GM18858 (cell line): ENCODE measurements around the gene GID8.

Experiments
- ATAC-seq: cut with Tn5 transposase; IDR thresholded peaks from one replicate; pipeline ENCODE4 v1.9.1; 2021; ENCODE audit not compliant: unreplicated experiment

The GID8 gene

GRCh38 chr20:62941792-62942191 is 3.8 kb downstream of the GID8 start:
- ATAC-seq = no peak

- ATAC-seq = no peak
These were observed 4.5 kb downstream of the GID8 start for GRCh38 chr20:62942456-62942855.

GRCh38 chr20:62943396-62943795 is 5.4 kb downstream of the GID8 start:
- ATAC-seq = no peak

- ATAC-seq = no peak
These were observed 6.2 kb downstream of the GID8 start for GRCh38 chr20:62944184-62944583.

- ATAC-seq = no peak
These were observed 6.8 kb downstream of the GID8 start for GRCh38 chr20:62944746-62945145.

GRCh38 chr20:62945771-62946339 is 7.9 kb downstream of the GID8 start:
- no peak for ATAC-seq

GRCh38 chr20:62946918-62947317 is 9.0 kb downstream of the GID8 start:
- ATAC-seq = no peak

GRCh38 chr20:62947532-62948300 is 9.8 kb downstream of the GID8 start:
- no peak for ATAC-seq

- ATAC-seq = no peak
These were observed 11.3 kb downstream of the GID8 start for GRCh38 chr20:62949153-62949821.

- no peak for ATAC-seq
These were observed 12.0 kb downstream of the GID8 start for GRCh38 chr20:62949962-62950361.

- ATAC-seq = no peak
These were observed 12.8 kb downstream of the GID8 start for GRCh38 chr20:62950741-62951140.

GRCh38 chr20:62951143-62951895 is 13.4 kb downstream of the GID8 start:
- no peak for ATAC-seq

- ATAC-seq = no peak
These were observed 14.0 kb downstream of the GID8 start for GRCh38 chr20:62951896-62952372.

GRCh38 chr20:62952373-62952967 is 14.5 kb downstream of the GID8 start, which contains the start of gene SLC17A9:
Gene SLC17A9 (plus strand): TSS chr20:62952709. CDS start chr20:62952831, 122 bp downstream.
- no peak for ATAC-seq

GRCh38 chr20:62952968-62953838 is 15.3 kb downstream of the GID8 start:
- no peak for ATAC-seq

- peak; percentile 42 for ATAC-seq
These were observed 16.1 kb downstream of the GID8 start for GRCh38 chr20:62953839-62954703.

GRCh38 chr20:62955519-62956386 is 17.8 kb downstream of the GID8 start:
- no peak for ATAC-seq
